GM11168 (cell line): Measurements from ENCODE around the gene RRAGC.

Experiments
- in situ Hi-C: fragments of 300-500 bp; cut with MboI; formaldehyde crosslinking; loops from one replicate; pipeline ENCODE4 v1.12.0; 2022; ENCODE audit warnings: low sequenced_read_pairs; ENCODE audit not compliant: unreplicated experiment

RRAGC gene

GRCh38 chr1:38819040-38819439 is 40.5 kb downstream of the RRAGC start:
- in situ Hi-C loops = loop anchor here (25.0 kb wide), 1 partner anchor 207 kb away; no protein-coding TSS in a partner anchor

GRCh38 chr1:38818175-38818976 is 41.2 kb downstream of the RRAGC start:
- in situ Hi-C loops = loop anchor here (25.0 kb wide), 1 partner anchor 206 kb away; no protein-coding TSS in a partner anchor

- in situ Hi-C loops = loop anchor here (25.0 kb wide), 1 partner anchor 205 kb away; no protein-coding TSS in a partner anchor
Observed at GRCh38 chr1:38817267-38818174, 42.1 kb downstream of the RRAGC start.

GRCh38 chr1:38815903-38816627 is 43.5 kb downstream of the RRAGC start:
- in situ Hi-C loops = loop anchor here (25.0 kb wide), 1 partner anchor 204 kb away; no protein-coding TSS in a partner anchor

GRCh38 chr1:38814984-38815464 is 44.5 kb downstream of the RRAGC start:
- in situ Hi-C loops = loop anchor here (25.0 kb wide), 1 partner anchor 203 kb away; no protein-coding TSS in a partner anchor

GRCh38 chr1:38814444-38814983 is 45.1 kb downstream of the RRAGC start:
- in situ Hi-C loops = loop anchor here (25.0 kb wide), 1 partner anchor 202 kb away; no protein-coding TSS in a partner anchor

- in situ Hi-C loops = loop anchor here (25.0 kb wide), 1 partner anchor 201 kb away; no protein-coding TSS in a partner anchor
Observed at GRCh38 chr1:38812981-38813380, 46.6 kb downstream of the RRAGC start.

- in situ Hi-C loops = loop anchor here (25.0 kb wide), 1 partner anchor 199 kb away; no protein-coding TSS in a partner anchor
Observed at GRCh38 chr1:38811466-38811865, 48.1 kb downstream of the RRAGC start.

GRCh38 chr1:38806090-38806489 is 53.5 kb downstream of the RRAGC start:
- in situ Hi-C loops = loop anchor here (25.0 kb wide), 1 partner anchor 194 kb away; no protein-coding TSS in a partner anchor

GRCh38 chr1:38805036-38805435 is 54.5 kb downstream of the RRAGC start:
- in situ Hi-C loops = loop anchor here (25.0 kb wide), 1 partner anchor 193 kb away; no protein-coding TSS in a partner anchor

- in situ Hi-C loops = loop anchor here (25.0 kb wide), 1 partner anchor 192 kb away; no protein-coding TSS in a partner anchor
Observed at GRCh38 chr1:38804062-38804886, 55.3 kb downstream of the RRAGC start.

- in situ Hi-C loops = loop anchor here (25.0 kb wide), 1 partner anchor 191 kb away; no protein-coding TSS in a partner anchor
Observed at GRCh38 chr1:38803647-38804046, 55.9 kb downstream of the RRAGC start.

- in situ Hi-C loops = loop anchor here (25.0 kb wide), 1 partner anchor 189 kb away; no protein-coding TSS in a partner anchor
Observed at GRCh38 chr1:38800720-38801671, 58.6 kb downstream of the RRAGC start.

- in situ Hi-C loops = no loop called here
Observed at GRCh38 chr1:38793299-38793698, 66.3 kb downstream of the RRAGC start.

GRCh38 chr1:38791892-38792291 is 67.7 kb downstream of the RRAGC start:
- in situ Hi-C loops = no loop called here

- in situ Hi-C loops = no loop called here
Observed at GRCh38 chr1:38791164-38791515, 68.4 kb downstream of the RRAGC start.

GRCh38 chr1:38790422-38791163 is 69.0 kb downstream of the RRAGC start:
- in situ Hi-C loops = no loop called here
